Measurements from ENCODE around the gene HOXA6. TPM values are rescaled to one million over a fixed set of nuclear protein-coding genes. Genes with fewer than 3 reads are reported as not detected.

Gene HOXA6
- total and polyA plus RNA-seq, 9 of the 15 experiments (the other 6 are each of a cell fraction or from before 2014, with no cell fraction given) = not detected

DNA sequence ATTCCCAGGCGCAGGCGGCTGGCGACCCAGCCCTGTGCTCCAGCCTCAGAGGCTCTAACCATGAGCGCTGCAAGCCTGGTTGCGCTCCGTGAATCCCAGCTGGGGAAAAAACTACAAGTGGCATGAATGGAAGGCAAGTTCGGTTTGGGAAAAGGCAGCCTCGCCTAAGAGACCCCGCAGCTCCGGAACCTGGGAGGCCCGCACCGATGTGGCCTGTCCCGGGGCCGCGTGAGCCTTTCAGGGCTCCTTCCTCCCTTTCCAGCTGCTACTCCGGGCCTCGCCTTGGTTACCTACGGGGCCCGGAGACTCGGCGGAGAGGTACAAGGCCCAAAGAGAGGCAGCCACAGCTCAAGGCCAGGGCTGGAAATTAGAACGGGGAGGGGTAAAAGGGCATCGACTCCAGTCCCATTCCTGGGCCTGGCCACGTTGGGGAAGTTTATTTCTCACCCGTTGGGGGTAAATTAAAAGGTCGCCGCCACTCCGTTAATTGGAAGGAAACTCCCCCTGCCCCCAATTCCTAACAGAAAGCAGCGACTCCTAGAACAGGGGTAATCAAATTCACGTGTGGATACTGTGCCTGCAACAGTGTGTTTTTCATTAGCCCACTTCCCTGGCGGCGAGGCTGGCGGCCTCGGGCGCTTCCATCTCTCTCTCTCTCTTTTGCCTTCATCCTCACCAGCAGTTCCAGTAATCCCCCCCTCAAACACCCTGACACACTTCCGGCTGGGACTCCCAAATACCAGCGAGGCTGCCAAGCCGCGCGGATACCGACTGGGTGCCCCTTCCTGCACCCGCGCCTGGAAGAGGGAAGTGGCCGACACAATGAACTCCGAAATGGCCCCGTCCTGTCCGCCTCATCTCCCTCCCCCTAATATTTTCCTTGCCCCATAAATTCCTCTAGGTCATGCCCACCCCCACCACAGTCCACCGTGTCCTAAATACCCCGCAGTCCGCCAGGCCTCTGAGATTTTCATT, 19.2 kb upstream of the HOXA6 start:
- intact Hi-C loops (cut with micrococcal nuclease) (no loop called here), in situ Hi-C loops (cut with MboI) (loop anchor here (5.0 to 25.0 kb wide), 4 partner anchors 655 to 1280 kb away; no protein-coding TSS in a partner anchor)
- no peak for ATAC-seq
- Histone ChIP-seq H3K4me2 (ENCODE audit: insufficient read depth, low read length) (no peak overlapping the region), H4K20me1 (replicated peaks; ENCODE audit: control insufficient read depth, insufficient read depth, low read length) (no peaks in the 10 kb centered on the region), H3K4me3 (no peak overlapping the region), H3K4me1 (replicated peaks in 1 of 2; ENCODE audit: control insufficient read depth in 2 of 2, insufficient read depth in 2 of 2, low read length in 2 of 2) (peaks cover 0 to 13% of the 10 kb centered on the region in 2 experiments; a peak in 2 of 5 replicates), H3K79me2 (ENCODE audit: control insufficient read depth, insufficient read depth, low read length) (no peaks in the 10 kb centered on the region), H3K27me3 (ENCODE audit: control insufficient read depth in 2 of 2, insufficient read depth in 2 of 2, low read length in 2 of 2) (peaks cover 37 to 73% of the 10 kb centered on the region in 2 experiments), H3K9ac (ENCODE audit: insufficient read depth in 1 of 2, low read depth in 2 of 2, low read length in 2 of 2) (no peak overlapping the region), H3K36me3 (ENCODE audit: control insufficient read depth, insufficient read depth, low read length) (no peaks in the 10 kb centered on the region), H3K9me3 (replicated peaks; ENCODE audit: control insufficient read depth, insufficient read depth, low read depth, low read length) (no peaks in the 10 kb centered on the region), H3K27ac (ENCODE audit: extremely low read depth, low read depth, low read length) (no peak overlapping the region), H3K9me1 (ENCODE audit: control insufficient read depth, insufficient read depth, low read length) (no peaks in the 10 kb centered on the region), H2AFZ (ENCODE audit: low read depth, low read length) (no peak overlapping the region)
- no peak for FAIRE-seq
- DNase-seq (ENCODE audit: extremely low read depth in 1 of 4, low spot score in 3 of 4) = no peak
- 12% methylated on average over 36 of the region's 50 CpGs for WGBS (ENCODE audit: insufficient coverage, low coverage, missing lambda C conversion rate)
- TF ChIP-seq PURB (CRISPR knock-in tag; IDR thresholded peaks at IDR 0.05; ENCODE audit: low read depth) (no peak), HMG20A (CRISPR knock-in tag; conservative IDR thresholded peaks at IDR 0.05) (no peak), CC2D1A (IDR thresholded peaks at IDR 0.05) (no peak), TARDBP (IDR thresholded peaks at IDR 0.05) (no peak), ZC3H8 (IDR thresholded peaks at IDR 0.05) (no peak), NUFIP1 (IDR thresholded peaks at IDR 0.05; ENCODE audit: partially characterized antibody) (no peak), SAFB (IDR thresholded peaks at IDR 0.05; ENCODE audit: borderline replicate concordance, low read depth, low read length) (no peak), XRCC4 (IDR thresholded peaks at IDR 0.05; ENCODE audit: extremely low read depth, insufficient read depth, insufficient read length) (no peak), RBM34 (IDR thresholded peaks at IDR 0.05; ENCODE audit: borderline replicate concordance, insufficient read depth, low read length) (no peak), CAMTA2 (CRISPR knock-in tag; conservative IDR thresholded peaks at IDR 0.05) (no peak), EWSR1 (IDR thresholded peaks at IDR 0.05; ENCODE audit: borderline replicate concordance, low read depth, partially characterized antibody) (no peak)
- TF ChIP-seq, protein P1, sequence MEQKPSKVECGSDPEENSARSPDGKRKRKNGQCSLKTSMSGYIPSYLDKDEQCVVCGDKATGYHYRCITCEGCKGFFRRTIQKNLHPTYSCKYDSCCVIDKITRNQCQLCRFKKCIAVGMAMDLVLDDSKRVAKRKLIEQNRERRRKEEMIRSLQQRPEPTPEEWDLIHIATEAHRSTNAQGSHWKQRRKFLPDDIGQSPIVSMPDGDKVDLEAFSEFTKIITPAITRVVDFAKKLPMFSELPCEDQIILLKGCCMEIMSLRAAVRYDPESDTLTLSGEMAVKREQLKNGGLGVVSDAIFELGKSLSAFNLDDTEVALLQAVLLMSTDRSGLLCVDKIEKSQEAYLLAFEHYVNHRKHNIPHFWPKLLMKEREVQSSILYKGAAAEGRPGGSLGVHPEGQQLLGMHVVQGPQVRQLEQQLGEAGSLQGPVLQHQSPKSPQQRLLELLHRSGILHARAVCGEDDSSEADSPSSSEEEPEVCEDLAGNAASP (IDR thresholded peaks at IDR 0.05) = no peak
- TF ChIP-seq, protein P2, sequence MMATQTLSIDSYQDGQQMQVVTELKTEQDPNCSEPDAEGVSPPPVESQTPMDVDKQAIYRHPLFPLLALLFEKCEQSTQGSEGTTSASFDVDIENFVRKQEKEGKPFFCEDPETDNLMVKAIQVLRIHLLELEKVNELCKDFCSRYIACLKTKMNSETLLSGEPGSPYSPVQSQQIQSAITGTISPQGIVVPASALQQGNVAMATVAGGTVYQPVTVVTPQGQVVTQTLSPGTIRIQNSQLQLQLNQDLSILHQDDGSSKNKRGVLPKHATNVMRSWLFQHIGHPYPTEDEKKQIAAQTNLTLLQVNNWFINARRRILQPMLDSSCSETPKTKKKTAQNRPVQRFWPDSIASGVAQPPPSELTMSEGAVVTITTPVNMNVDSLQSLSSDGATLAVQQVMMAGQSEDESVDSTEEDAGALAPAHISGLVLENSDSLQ (IDR thresholded peaks at IDR 0.05) = no peak
- TF ChIP-seq, protein P3, sequence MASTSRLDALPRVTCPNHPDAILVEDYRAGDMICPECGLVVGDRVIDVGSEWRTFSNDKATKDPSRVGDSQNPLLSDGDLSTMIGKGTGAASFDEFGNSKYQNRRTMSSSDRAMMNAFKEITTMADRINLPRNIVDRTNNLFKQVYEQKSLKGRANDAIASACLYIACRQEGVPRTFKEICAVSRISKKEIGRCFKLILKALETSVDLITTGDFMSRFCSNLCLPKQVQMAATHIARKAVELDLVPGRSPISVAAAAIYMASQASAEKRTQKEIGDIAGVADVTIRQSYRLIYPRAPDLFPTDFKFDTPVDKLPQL (IDR thresholded peaks at IDR 0.05; ENCODE audit: extremely low read depth, insufficient read length) = no peak
- TF ChIP-seq, protein P4, sequence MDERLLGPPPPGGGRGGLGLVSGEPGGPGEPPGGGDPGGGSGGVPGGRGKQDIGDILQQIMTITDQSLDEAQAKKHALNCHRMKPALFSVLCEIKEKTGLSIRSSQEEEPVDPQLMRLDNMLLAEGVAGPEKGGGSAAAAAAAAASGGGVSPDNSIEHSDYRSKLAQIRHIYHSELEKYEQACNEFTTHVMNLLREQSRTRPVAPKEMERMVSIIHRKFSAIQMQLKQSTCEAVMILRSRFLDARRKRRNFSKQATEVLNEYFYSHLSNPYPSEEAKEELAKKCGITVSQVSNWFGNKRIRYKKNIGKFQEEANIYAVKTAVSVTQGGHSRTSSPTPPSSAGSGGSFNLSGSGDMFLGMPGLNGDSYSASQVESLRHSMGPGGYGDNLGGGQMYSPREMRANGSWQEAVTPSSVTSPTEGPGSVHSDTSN (CRISPR knock-in tag; IDR thresholded peaks at IDR 0.05; ENCODE audit: low read depth) = no peak
- TF ChIP-seq, protein P4 (tag; conservative IDR thresholded peaks at IDR 0.05; ENCODE audit: low read depth) = no peak
- no TSS peak for BruUV-seq (replicated peaks)
- POLR2A ChIA-PET = no interaction called here
- CTCF ChIA-PET (ENCODE audit: low intra/inter-chr PET ratio) = interaction anchor here (0.6 kb wide), 1 partner anchor 17 kb away, joined by 3 read pairs; no protein-coding TSS in a partner anchor
